Upper lobe of left lung (tissue), 6 donors: ENCODE results near the gene GLIS1. TPM values are rescaled to one million over a fixed set of nuclear protein-coding genes. Genes with fewer than 3 reads are reported as not detected.

Experiments used
- ATAC-seq, 2 donors: fragments of 200-7000 bp; cut with Tn5 transposase; one replicate each; pipeline ENCODE4 v1.9.1; 2022; ENCODE audit warnings: mild to moderate bottlenecking in 2 of 2, moderate library complexity in 2 of 2; ENCODE audit not compliant: low FRiP score in 2 of 2
- DNase-seq, 2 donors: peaks; one replicate each; pipeline ENCODE4 v3.0.0-alpha.2; 2019 to 2020
- H3K27ac ChIP-seq, 4 donors: fragments of 200-600 bp; sonication (generic); one replicate each; pipeline ENCODE4 v1.5.1; 2016 to 2019
- H3K27me3 ChIP-seq, 4 donors: fragments of 200-600 bp; sonication (generic); one replicate each; pipeline ENCODE4 v1.5.1; 2017 to 2019
- H3K36me3 ChIP-seq, 4 donors: fragments of 200-600 bp; sonication (generic); one replicate each; pipeline ENCODE4 v1.5.1; 2016 to 2019
- H3K4me1 ChIP-seq, 4 donors: fragments of 200-600 bp; sonication (generic); one replicate each; pipeline ENCODE4 v1.5.1; 2018 to 2019
- H3K4me3 ChIP-seq, 4 donors: fragments of 200-600 bp; sonication (generic); one replicate each; pipeline ENCODE4 v1.5.1; 2017 to 2019; ENCODE audit warnings: mild to moderate bottlenecking in 2 of 4, moderate library complexity in 1 of 4
- H3K9me3 ChIP-seq, 4 donors: fragments of 200-600 bp; sonication (generic); one replicate each; pipeline ENCODE4 v1.5.1; 2018 to 2019
- CTCF ChIP-seq, 6 experiments: fragments of 450-650 bp in 4 of 6; fragments of 200-600 bp in 2 of 6; sonication (generic) in 2 of 6; IDR thresholded peaks; one replicate each; pipeline ENCODE4 v1.5.1; 2016 to 2019; ENCODE audit warnings: antibody characterized with exemption in 6 of 6
- EP300 ChIP-seq, 4 donors: sonication (generic); formaldehyde crosslinking; IDR thresholded peaks; one replicate each; pipeline ENCODE4 v1.5.1; 2017; ENCODE audit warnings: antibody characterized with exemption in 4 of 4, control low read depth in 2 of 4
- POLR2A ChIP-seq, 4 donors: fragments of 450-650 bp; IDR thresholded peaks; one replicate each; pipeline ENCODE4 v1.5.1; 2016 to 2017; ENCODE audit warnings: antibody characterized with exemption in 4 of 4, mild to moderate bottlenecking in 2 of 4
- POLR2AphosphoS5 ChIP-seq, 2 donors: sonication (generic); formaldehyde crosslinking; IDR thresholded peaks; one replicate each; pipeline ENCODE4 v1.5.1; 2017; ENCODE audit warnings: antibody characterized with exemption in 2 of 2
- WGBS, 2 donors: methylation state at CpG; one replicate each; pipeline ENCODE4 v1.1.5; 2017 to 2018; 5-methylcytosine and 5-hydroxymethylcytosine counted together
- total RNA-seq, 6 donors: library from RNA; depleted of rRNA in 4 of 6; stranded (reverse); fragments of >200 nt in 4 of 6; gene quantifications; one replicate each; pipeline versions ENCODE4 v1.1.0 to v1.2.1, GENCODE V29; 2016 to 2021
- donor health status: DM: no; HTN: no; CAD: no; lungs with moderate emphysema.
- donor health status: DM: no; HTN: yes; CAD: no; lungs with severe emphysema.

GLIS1 gene
- total RNA-seq, 6 donors from 2014 or later, result 0.26 to 1.0 TPM; not detected in 4

- Histone ChIP-seq H3K4me3 (no peak overlapping the region), H3K4me1 (no peaks in the 10 kb centered on the region), H3K27ac (no peak overlapping the region), H3K36me3 (no peaks in the 10 kb centered on the region), H3K27me3 (no peaks in the 10 kb centered on the region), H3K9me3 (no peaks in the 10 kb centered on the region)
- no peak for TF ChIP-seq EP300 (IDR thresholded peaks at IDR 0.05)
- TF ChIP-seq POLR2AphosphoS5 (IDR thresholded peaks at IDR 0.05), result no peak
- no peak for TF ChIP-seq POLR2A (IDR thresholded peaks at IDR 0.05)
- TF ChIP-seq CTCF (IDR thresholded peaks at IDR 0.05), result no peak
- DNase-seq, result no peak
- WGBS, 2 donors, result 82 to 88% methylated on average over 6 of the region's 6 CpGs
- no peak for ATAC-seq
These were observed 107.2 kb downstream of the GLIS1 start for GRCh38 chr1:53631622-53632310.

- Histone ChIP-seq H3K27ac (no peak overlapping the region), H3K9me3 (no peaks in the 10 kb centered on the region), H3K4me1 (no peaks in the 10 kb centered on the region), H3K27me3 (no peaks in the 10 kb centered on the region), H3K36me3 (no peaks in the 10 kb centered on the region), H3K4me3 (no peak overlapping the region)
- no peak for DNase-seq
- no peak for TF ChIP-seq EP300 (IDR thresholded peaks at IDR 0.05)
- TF ChIP-seq POLR2A (IDR thresholded peaks at IDR 0.05), result no peak
- no peak for TF ChIP-seq CTCF (IDR thresholded peaks at IDR 0.05)
- no peak for TF ChIP-seq POLR2AphosphoS5 (IDR thresholded peaks at IDR 0.05)
- ATAC-seq, result no peak
- WGBS, 2 donors, result 75 to 93% methylated on average over 7 of the region's 7 CpGs
These were observed 109.8 kb downstream of the GLIS1 start for GRCh38 chr1:53629101-53629691.

GRCh38 chr1:53628286-53628955, 110.5 kb downstream of the GLIS1 start:
- DNase-seq (peak in 1 of 2 donors; percentile 2), ATAC-seq (no peak)
- no peaks in the 10 kb centered on the region for H3K36me3 ChIP-seq
- H3K27ac ChIP-seq, result no peak overlapping the region
- H3K27me3 ChIP-seq, result no peaks in the 10 kb centered on the region
- TF ChIP-seq POLR2A (IDR thresholded peaks at IDR 0.05) (no peak), EP300 (IDR thresholded peaks at IDR 0.05) (no peak)
- H3K4me1 ChIP-seq, result no peaks in the 10 kb centered on the region
- H3K4me3 ChIP-seq, result no peak overlapping the region
- WGBS, 2 donors, result 87 to 88% methylated on average over 14 of the region's 14 CpGs
- no peaks in the 10 kb centered on the region for H3K9me3 ChIP-seq

- H3K9me3 ChIP-seq, result no peaks in the 10 kb centered on the region
- DNase-seq (peak in 1 of 2 donors; percentile 8), ATAC-seq (no peak)
- no peaks in the 10 kb centered on the region for H3K36me3 ChIP-seq
- H3K4me3 ChIP-seq, result no peak overlapping the region
- H3K27ac ChIP-seq, result no peak overlapping the region
- no peaks in the 10 kb centered on the region for H3K4me1 ChIP-seq
- no peaks in the 10 kb centered on the region for H3K27me3 ChIP-seq
- WGBS, 2 donors, result 91% methylated on average over 1 of the region's 1 CpG; no CpG with 5 or more reads in 1 of the 2 donors
- TF ChIP-seq EP300 (IDR thresholded peaks at IDR 0.05) (no peak), POLR2A (IDR thresholded peaks at IDR 0.05) (no peak)
These were observed 111.3 kb downstream of the GLIS1 start for GRCh38 chr1:53627666-53628065.

- no peaks in the 10 kb centered on the region for H3K4me1 ChIP-seq
- peak in 1 of 2 donors; percentile 2 for DNase-seq
- no peak for ATAC-seq
- H3K27ac ChIP-seq, result no peak overlapping the region
- H3K27me3 ChIP-seq, result no peaks in the 10 kb centered on the region
- no peaks in the 10 kb centered on the region for H3K9me3 ChIP-seq
- TF ChIP-seq CTCF (IDR thresholded peaks at IDR 0.05) (no peak), POLR2AphosphoS5 (IDR thresholded peaks at IDR 0.05) (no peak), EP300 (IDR thresholded peaks at IDR 0.05) (no peak), POLR2A (IDR thresholded peaks at IDR 0.05) (no peak)
- no peaks in the 10 kb centered on the region for H3K36me3 ChIP-seq
- H3K4me3 ChIP-seq, result no peak overlapping the region
- WGBS, 2 donors, result 77 to 82% methylated on average over 13 of the region's 13 CpGs
These were observed 111.9 kb downstream of the GLIS1 start for GRCh38 chr1:53627031-53627430.
